ENCODE measurements around the gene SV2C. TPM values are rescaled to one million over a fixed set of nuclear protein-coding genes. Genes with fewer than 3 reads are reported as not detected.
"Not testable (repeated sequence)": the region's sequence is repeated elsewhere in the genome, so short reads cannot be mapped to it uniquely, and the experiment has no call there.

The SV2C gene
- total RNA-seq, 1 experiment from 2014 or later = not detected

- DNase-seq (ENCODE audit: low read depth) = not testable (repeated sequence)
Observed at GRCh38 chr5:76301932-76302331, 218.7 kb downstream of the SV2C start.

GRCh38 chr5:76302661-76303060 is 219.5 kb downstream of the SV2C start:
- DNase-seq (ENCODE audit: low read depth) = not testable (repeated sequence)

- no peak for DNase-seq (ENCODE audit: low read depth)
Observed at GRCh38 chr5:76303921-76304320, 220.7 kb downstream of the SV2C start.

GRCh38 chr5:76305269-76305668 is 222.1 kb downstream of the SV2C start:
- no peak for DNase-seq (ENCODE audit: low read depth)

- DNase-seq (ENCODE audit: low read depth) = no peak
Observed at GRCh38 chr5:76305775-76306174, 222.6 kb downstream of the SV2C start.

- no peak for DNase-seq (ENCODE audit: low read depth)
Observed at GRCh38 chr5:76310208-76310607, 227.0 kb downstream of the SV2C start.

GRCh38 chr5:76312783-76313182 is 229.6 kb downstream of the SV2C start:
- DNase-seq (ENCODE audit: low read depth) = no peak

- DNase-seq (ENCODE audit: low read depth) = no peak
Observed at GRCh38 chr5:76314643-76315042, 231.5 kb downstream of the SV2C start.

- no peak for DNase-seq (ENCODE audit: low read depth)
Observed at GRCh38 chr5:76319673-76320072, 236.5 kb downstream of the SV2C start.

- not testable (repeated sequence) for DNase-seq (ENCODE audit: low read depth)
Observed at GRCh38 chr5:76323494-76323893, 240.3 kb downstream of the SV2C start.

- DNase-seq (ENCODE audit: low read depth) = no peak
Observed at GRCh38 chr5:76325326-76325725, 242.1 kb downstream of the SV2C start.

- no peak for DNase-seq (ENCODE audit: low read depth)
Observed at GRCh38 chr5:76325876-76326491, 242.8 kb downstream of the SV2C start.

GRCh38 chr5:76326577-76327302 is 243.6 kb downstream of the SV2C start:
- DNase-seq (ENCODE audit: low read depth) = no peak

GRCh38 chr5:76329346-76329745 is 246.2 kb downstream of the SV2C start:
- DNase-seq (ENCODE audit: low read depth) = no peak

- DNase-seq (ENCODE audit: low read depth) = no peak
Observed at GRCh38 chr5:76331126-76331525, 247.9 kb downstream of the SV2C start.

- no peak for DNase-seq (ENCODE audit: low read depth)
Observed at GRCh38 chr5:76332102-76332501, 248.9 kb downstream of the SV2C start.

- DNase-seq (ENCODE audit: low read depth) = no peak
Observed at GRCh38 chr5:76332611-76333205, 249.5 kb downstream of the SV2C start.

- DNase-seq (ENCODE audit: low read depth) = no peak
Observed at GRCh38 chr5:76333571-76333970, 250.4 kb downstream of the SV2C start.

- no peak for DNase-seq (ENCODE audit: low read depth)
Observed at GRCh38 chr5:76334574-76334973, 251.4 kb downstream of the SV2C start.

GRCh38 chr5:76335451-76335850 is 252.3 kb downstream of the SV2C start:
- not testable (repeated sequence) for DNase-seq (ENCODE audit: low read depth)

- DNase-seq (ENCODE audit: low read depth) = not testable (repeated sequence)
Observed at GRCh38 chr5:76336253-76336809, 253.1 kb downstream of the SV2C start.

GRCh38 chr5:76337953-76338451 is 254.8 kb downstream of the SV2C start:
- peak; percentile 78 for DNase-seq (ENCODE audit: low read depth)

GRCh38 chr5:76339919-76340318 is 256.7 kb downstream of the SV2C start:
- DNase-seq (ENCODE audit: low read depth) = no peak
